Gastroesophageal sphincter (tissue), 4 donors: ENCODE results near the gene SNPH. TPM values are rescaled to one million over a fixed set of nuclear protein-coding genes. Genes with fewer than 3 reads are reported as not detected.

ENCODE experiments used
- ATAC-seq: fragments of 150-250 bp; one replicate; pipeline ENCODE4 v1.9.1; 2016; ENCODE audit warnings: mild to moderate bottlenecking, moderate library complexity
- H3K27ac ChIP-seq, 4 donors: fragments of 200-600 bp; sonication (generic) in 3 of 4; 1 replicate in 3 of 4; 2 replicates in 1 of 4; pipeline ENCODE4 v1.5.1; 2016 to 2019
- H3K27me3 ChIP-seq: fragments of 200-600 bp; sonication (generic); one replicate; pipeline ENCODE4 v1.5.1; 2019
- H3K36me3 ChIP-seq, 2 donors: fragments of 200-600 bp; sonication (generic); one replicate each; pipeline ENCODE4 v1.5.1; 2019; ENCODE audit warnings: control low read depth in 1 of 2
- H3K4me1 ChIP-seq, 3 donors: fragments of 200-600 bp; sonication (generic); 1 replicate in 2 of 3; 2 replicates in 1 of 3; pipeline ENCODE4 v1.5.1; 2016 to 2019; ENCODE audit warnings: control low read depth in 2 of 3
- H3K4me3 ChIP-seq, 2 donors: fragments of 200-600 bp; sonication (generic); one replicate each; pipeline ENCODE4 v1.5.1; 2019; ENCODE audit warnings: mild to moderate bottlenecking in 1 of 2, moderate library complexity in 1 of 2
- H3K9me3 ChIP-seq, 3 donors: fragments of 200-600 bp; sonication (generic); one replicate each; pipeline ENCODE4 v1.5.1; 2017 to 2019; ENCODE audit warnings: control low read depth in 2 of 3
- CTCF ChIP-seq, 4 experiments: fragments of 200-600 bp in 2 of 4; fragments of 450-650 bp in 2 of 4; sonication (generic) in 1 of 4; IDR thresholded peaks; one replicate each; pipeline ENCODE4 v1.5.1; 2017 to 2019; ENCODE audit warnings: antibody characterized with exemption in 4 of 4, mild to moderate bottlenecking in 2 of 4, moderate library complexity in 2 of 4
- EP300 ChIP-seq: sonication (generic); formaldehyde crosslinking; IDR thresholded peaks from one replicate; pipeline ENCODE4 v1.6.1; 2017; ENCODE audit warnings: antibody characterized with exemption, mild to moderate bottlenecking
- POLR2A ChIP-seq, 2 donors: fragments of 450-650 bp; IDR thresholded peaks; one replicate each; pipeline ENCODE4 v1.6.1; 2017; ENCODE audit warnings: antibody characterized with exemption in 2 of 2, mild to moderate bottlenecking in 2 of 2, moderate library complexity in 1 of 2
- POLR2AphosphoS5 ChIP-seq: sonication (generic); formaldehyde crosslinking; IDR thresholded peaks from one replicate; pipeline ENCODE4 v1.6.1; 2017; ENCODE audit warnings: antibody characterized with exemption
- WGBS, 2 donors: methylation state at CpG; one replicate each; pipeline ENCODE4 v1.1.5; 2018; ENCODE audit warnings: low coverage in 1 of 2; 5-methylcytosine and 5-hydroxymethylcytosine counted together
- total RNA-seq, 4 donors: library from RNA; depleted of rRNA; stranded (reverse); fragments of >200 nt; gene quantifications; one replicate each; pipeline ENCODE4 v1.1.0, GENCODE V29; 2016

The SNPH gene
- total RNA-seq, 4 donors from 2014 or later: 9.8 to 31.6 (median 12.5) TPM

DNA sequence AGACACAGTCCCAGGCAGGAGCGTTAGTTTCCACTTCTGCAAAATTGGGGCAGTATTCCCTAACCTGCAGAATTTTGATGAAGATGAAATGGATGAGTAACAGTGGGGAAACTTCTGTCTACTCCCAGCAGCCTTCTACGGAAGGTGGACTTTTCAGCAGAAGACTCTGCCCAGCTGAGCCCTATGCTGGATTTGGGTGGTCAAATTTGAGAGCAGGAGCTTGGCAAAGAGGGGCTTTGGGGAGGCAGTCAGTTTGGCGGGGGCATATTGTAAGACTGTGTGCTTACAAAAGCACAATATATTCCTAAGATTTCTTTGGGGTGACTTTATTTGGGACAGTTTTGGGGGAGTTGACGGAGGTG, 68.3 kb downstream of the SNPH start:
- Histone ChIP-seq H3K4me3 (no peak overlapping the region), H3K27me3 (no peaks in the 10 kb centered on the region), H3K36me3 (peaks cover 0 to 29% of the 10 kb centered on the region in 2 donors), H3K4me1 (peaks cover 0 to 44% (median 20%) of the 10 kb centered on the region in 3 donors), H3K9me3 (no peaks in the 10 kb centered on the region), H3K27ac (no peak overlapping the region)
- ATAC-seq: no peak
- WGBS, 2 donors: 29 to 93% methylated on average over 1 to 3 of the region's 4 CpGs
- no peak for TF ChIP-seq CTCF (IDR thresholded peaks at IDR 0.05)
- TF ChIP-seq POLR2AphosphoS5: no peak
- no peak for TF ChIP-seq EP300
- TF ChIP-seq POLR2A (IDR thresholded peaks at IDR 0.05): no peak

- Histone ChIP-seq H3K4me3 (no peak overlapping the region), H3K27me3 (no peaks in the 10 kb centered on the region), H3K36me3 (peaks cover 0 to 28% of the 10 kb centered on the region in 2 donors), H3K4me1 (peaks cover 0 to 40% (median 19%) of the 10 kb centered on the region in 3 donors), H3K9me3 (no peaks in the 10 kb centered on the region), H3K27ac (no peak overlapping the region)
- no peak for ATAC-seq
- no peak for TF ChIP-seq CTCF (IDR thresholded peaks at IDR 0.05)
- no peak for TF ChIP-seq POLR2AphosphoS5
- TF ChIP-seq EP300: no peak
- TF ChIP-seq POLR2A (IDR thresholded peaks at IDR 0.05): no peak
- no CpG with 5 or more reads among the region's 3 CpGs for WGBS, 2 donors
Measured at GRCh38 chr20:1334761-1335160, 68.7 kb downstream of the SNPH start.

- WGBS, 2 donors: 69 to 86% methylated on average over 1 to 4 of the region's 6 CpGs
- Histone ChIP-seq H3K4me3 (no peak overlapping the region), H3K27ac (peak overlapping the region in 3 of 4 donors; percentile 59 to 68 (median 64)), H3K9me3 (no peaks in the 10 kb centered on the region), H3K27me3 (no peaks in the 10 kb centered on the region), H3K4me1 (peaks cover 0 to 28% (median 12%) of the 10 kb centered on the region in 3 donors), H3K36me3 (peaks cover 0 to 28% of the 10 kb centered on the region in 2 donors)
- no peak for ATAC-seq
- TF ChIP-seq POLR2A (IDR thresholded peaks at IDR 0.05) (no peak), POLR2AphosphoS5 (no peak), CTCF (IDR thresholded peaks at IDR 0.05) (no peak), EP300 (no peak)
Measured at GRCh38 chr20:1335961-1336698, 70.0 kb downstream of the SNPH start.

DNA sequence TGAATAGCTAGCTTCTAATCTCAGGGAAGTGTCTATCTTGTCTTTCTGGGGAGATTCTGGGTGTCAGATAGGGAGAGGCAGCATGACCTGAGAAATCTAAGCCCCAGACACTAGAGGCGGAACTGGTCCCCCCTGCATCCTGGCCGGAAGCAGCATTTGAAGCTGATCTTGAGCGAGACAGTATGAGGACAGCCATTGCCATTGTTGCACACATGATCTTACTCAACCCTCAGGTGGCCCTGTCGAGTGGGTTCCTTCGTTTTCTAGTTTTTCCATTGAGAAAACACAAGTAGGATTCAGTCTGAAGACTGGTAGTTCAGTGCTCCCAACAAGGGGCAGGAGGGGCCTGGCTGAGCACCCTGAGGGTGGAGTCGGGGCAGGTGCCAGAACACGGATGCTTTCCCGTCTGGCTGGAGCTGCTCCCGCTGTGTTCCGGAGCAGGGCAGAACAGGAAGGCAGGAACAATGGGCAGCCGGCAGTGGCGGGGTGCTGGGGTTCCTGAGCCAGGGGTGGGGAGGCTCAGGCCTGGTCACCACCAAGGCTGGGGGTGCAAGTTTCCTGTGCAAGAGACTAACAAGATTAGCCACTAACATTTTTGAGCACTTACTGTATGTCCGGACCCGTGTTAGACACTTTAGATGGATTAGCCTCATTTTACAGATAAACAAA, 70.7 kb downstream of the SNPH start:
- ATAC-seq: peak; percentile 88
- WGBS, 2 donors: 26 to 38% methylated on average over 6 to 12 of the region's 14 CpGs
- peaks cover 0 to 22% of the 10 kb centered on the region in 2 donors for H3K36me3 ChIP-seq
- TF ChIP-seq POLR2A (IDR thresholded peaks at IDR 0.05) (no peak), POLR2AphosphoS5 (peak; percentile 70)
- H3K27ac ChIP-seq: peak overlapping the region in 3 of 4 donors; percentile 59 to 68 (median 64)
- no peaks in the 10 kb centered on the region for H3K27me3 ChIP-seq
- H3K9me3 ChIP-seq: no peaks in the 10 kb centered on the region
- no peak overlapping the region for H3K4me3 ChIP-seq
- peaks cover 0 to 28% (median 12%) of the 10 kb centered on the region in 3 donors for H3K4me1 ChIP-seq

DNA sequence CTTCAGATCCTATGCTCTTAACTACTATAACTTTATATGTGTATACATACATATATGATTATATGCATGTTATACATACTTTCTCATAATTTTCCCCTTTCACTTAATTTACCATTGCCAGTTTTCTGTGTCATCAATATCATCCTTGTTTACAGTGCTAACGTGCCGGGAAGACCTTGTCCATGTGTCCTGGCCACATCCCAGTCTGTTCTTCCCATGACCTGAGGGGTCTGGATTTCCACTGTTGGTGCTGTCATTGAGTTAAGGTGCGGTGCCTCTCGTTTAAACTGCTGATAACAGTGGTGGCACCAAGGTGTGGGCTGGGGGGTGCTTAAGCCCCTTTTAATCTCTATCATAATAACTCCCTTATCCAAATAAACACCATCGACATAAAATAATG, 71.3 kb downstream of the SNPH start:
- H3K27me3 ChIP-seq: no peaks in the 10 kb centered on the region
- ATAC-seq: no peak
- WGBS, 2 donors: 33 to 49% methylated on average over 4 of the region's 5 CpGs
- peaks cover 0 to 28% (median 12%) of the 10 kb centered on the region in 3 donors for H3K4me1 ChIP-seq
- TF ChIP-seq CTCF (IDR thresholded peaks at IDR 0.05) (no peak), EP300 (no peak), POLR2A (IDR thresholded peaks at IDR 0.05) (no peak)
- H3K27ac ChIP-seq: peak overlapping the region in 3 of 4 donors; percentile 59 to 68 (median 64)
- no peaks in the 10 kb centered on the region for H3K9me3 ChIP-seq
- no peak overlapping the region for H3K4me3 ChIP-seq
- H3K36me3 ChIP-seq: peaks cover 0 to 22% of the 10 kb centered on the region in 2 donors
